ENCODE measurements around the gene ATP1B2.
"Not testable (repeated sequence)": the region's sequence is repeated elsewhere in the genome, so short reads cannot be mapped to it uniquely, and the experiment has no call there.

ATP1B2 gene

GRCh38 chr17:7634384-7634783 is 16.3 kb upstream of the ATP1B2 start:
- peak in 1 of 2 donors; percentile 8 for DNase-seq (ENCODE audit: low read depth in 2 of 2)

- DNase-seq (ENCODE audit: low read depth in 2 of 2) = no peak
These were observed 14.6 kb upstream of the ATP1B2 start for GRCh38 chr17:7636163-7636562.

DNA sequence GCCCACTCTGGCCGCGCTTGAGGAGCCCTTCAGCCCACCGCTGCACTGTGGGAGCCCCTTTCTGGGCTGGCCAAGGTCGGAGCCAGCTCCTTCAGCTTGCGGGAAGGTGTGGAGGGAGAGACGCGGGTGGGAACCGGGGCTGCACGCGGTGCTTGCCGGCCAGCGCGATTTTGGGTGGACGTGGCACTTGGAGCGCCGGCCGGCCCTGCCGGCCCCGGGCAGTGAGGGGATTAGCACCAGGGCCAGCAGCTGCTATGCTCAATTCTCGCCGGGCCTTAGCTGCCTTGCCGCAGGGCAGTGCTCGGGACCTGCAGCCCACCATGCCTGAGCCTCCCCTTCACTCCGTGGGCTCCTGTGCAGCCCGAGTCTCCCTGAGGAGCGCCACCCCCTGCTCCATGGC is 9.9 kb upstream of the ATP1B2 start:
- DNase-seq (ENCODE audit: low read depth in 2 of 2) = no peak

DNA sequence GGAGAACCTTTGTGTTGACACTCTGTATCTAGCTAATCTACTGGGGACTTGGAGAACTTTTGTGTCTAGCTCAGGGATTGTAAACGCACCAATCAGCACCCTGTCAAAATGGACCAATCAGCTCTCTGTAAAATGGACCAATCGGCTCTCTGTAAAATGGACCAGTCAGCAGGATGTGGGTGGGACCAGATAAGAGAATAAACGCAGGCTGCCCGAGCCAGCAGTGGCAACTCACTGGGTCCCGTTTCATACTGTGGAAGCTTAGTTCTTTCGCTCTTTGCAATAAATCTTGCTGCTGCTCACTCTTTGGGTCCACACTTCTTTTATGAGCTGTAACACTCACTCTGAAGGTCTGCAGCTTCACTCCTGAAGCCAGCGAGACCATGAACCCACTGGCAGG is 9.1 kb upstream of the ATP1B2 start:
- not testable (repeated sequence) for DNase-seq (ENCODE audit: low read depth in 2 of 2)

GRCh38 chr17:7644775-7645174 is 6.0 kb upstream of the ATP1B2 start:
- DNase-seq (ENCODE audit: low read depth in 2 of 2) = no peak

DNA sequence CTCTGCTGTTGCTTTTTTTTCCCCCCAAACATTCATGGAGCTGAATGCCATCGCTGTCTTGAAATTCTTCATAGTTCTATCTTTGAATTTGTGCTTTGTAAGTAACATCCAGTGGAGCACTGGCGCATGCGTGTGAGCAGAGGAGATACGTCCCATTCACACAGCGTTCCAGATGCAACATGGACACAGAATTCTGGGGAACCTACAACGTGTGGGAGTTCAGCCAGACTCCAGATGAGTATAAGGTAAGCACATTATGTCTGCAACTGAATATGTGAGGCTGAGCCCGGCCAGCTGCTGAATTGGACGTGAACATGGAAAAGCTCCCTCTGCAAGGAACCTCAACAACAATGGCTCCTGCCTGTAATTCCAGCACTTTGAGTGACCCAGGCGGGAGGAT is 4.3 kb upstream of the ATP1B2 start:
- DNase-seq (ENCODE audit: low read depth in 2 of 2) = no peak

DNA sequence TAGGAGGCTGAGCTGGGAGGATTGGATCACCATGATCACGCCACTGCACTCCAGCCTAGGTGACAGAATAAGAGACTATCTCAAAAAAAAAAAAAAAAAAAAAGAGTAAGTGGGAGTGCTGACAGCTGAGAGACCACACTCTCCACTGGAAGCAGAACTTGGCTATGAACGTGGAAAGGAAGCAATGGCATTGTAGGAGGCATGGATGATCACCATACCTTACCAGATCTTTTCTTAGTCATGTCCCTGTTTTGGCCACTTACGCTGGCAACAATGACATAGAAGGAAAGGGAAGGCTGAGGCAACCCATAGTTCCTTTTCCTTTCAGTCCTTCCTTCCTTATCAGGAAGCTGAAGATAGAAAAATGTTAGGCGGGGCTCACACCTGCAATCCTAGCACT is 3.7 kb upstream of the ATP1B2 start:
- no peak for DNase-seq (ENCODE audit: low read depth in 2 of 2)

- no peak for DNase-seq (ENCODE audit: low read depth in 2 of 2)
These were observed 455 bp downstream of the ATP1B2 start for GRCh38 chr17:7651097-7651664.

DNA sequence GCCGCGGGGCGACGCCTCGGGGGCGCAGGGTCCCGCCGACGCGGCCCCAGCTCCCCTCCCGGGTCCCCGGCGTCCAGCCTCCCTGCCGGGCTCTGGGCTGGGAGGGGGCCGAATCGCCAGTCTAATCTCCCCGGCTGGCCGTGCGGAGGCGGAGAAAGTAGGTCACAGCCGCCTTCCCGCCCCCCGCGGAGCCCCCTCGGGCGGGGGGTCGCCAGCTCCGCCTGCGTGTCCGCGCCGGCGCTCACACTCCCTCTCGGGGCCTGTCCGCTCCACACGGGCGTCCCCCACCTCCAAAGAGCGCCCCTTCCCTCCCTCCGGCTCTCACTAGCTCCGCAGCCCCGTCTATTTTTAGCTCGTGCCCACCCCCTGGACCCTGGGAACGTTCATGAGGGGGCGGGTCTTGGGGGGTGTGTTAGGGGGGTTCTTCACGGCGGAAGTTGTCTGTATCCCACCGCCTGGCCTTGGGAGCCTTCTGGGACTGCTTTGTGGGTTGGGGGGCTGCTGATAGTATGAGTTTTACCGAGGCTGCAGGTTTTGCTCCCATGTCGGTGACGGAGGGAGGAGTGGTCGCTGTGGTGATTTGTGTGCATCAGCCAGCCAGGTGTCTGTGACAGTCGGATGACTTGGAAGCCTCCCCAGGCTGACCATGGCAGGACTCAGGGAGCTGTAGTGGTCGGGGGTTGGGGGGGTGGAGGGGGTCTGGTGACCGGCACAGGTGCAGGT is 1.1 kb downstream of the ATP1B2 start:
- no peak for DNase-seq (ENCODE audit: low read depth in 2 of 2)

GRCh38 chr17:7652388-7653356 is 1.9 kb downstream of the ATP1B2 start:
- DNase-seq (ENCODE audit: low read depth in 2 of 2) = no peak

DNA sequence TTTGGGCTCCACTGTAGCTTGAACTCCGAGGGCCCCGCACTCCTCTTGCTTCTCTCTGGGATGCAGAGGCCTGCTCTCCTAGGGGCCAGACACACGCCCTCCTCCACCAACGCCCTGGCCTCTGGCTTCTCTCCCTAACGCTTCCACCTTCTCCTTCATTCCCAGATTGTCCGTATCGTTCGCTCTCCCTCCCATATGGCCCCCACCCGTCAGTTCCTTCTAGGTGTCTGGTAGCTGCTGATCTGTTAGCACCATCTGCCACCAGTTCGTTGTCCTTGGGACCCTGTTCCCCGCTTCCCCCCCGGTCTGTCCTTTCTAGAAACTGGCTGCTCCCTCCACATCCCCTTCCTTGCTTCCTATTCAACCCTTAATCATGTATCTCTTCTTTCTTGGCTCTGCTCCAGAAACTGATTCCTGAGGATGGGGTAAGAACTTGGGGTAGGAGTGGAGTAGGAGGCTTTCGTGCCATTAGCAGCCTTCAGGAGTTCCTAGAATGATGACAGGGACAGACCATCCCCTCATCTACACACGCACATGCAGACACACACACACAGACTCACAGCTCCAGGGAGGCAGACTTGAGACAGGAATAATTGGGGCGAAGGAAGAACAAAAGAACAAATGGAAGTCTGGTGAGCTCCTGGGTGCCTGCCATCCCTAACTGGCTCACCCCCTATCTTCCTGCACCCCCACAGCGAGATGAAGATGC is 4.3 kb downstream of the ATP1B2 start:
- no peak for DNase-seq (ENCODE audit: low read depth in 2 of 2)

GRCh38 chr17:7655541-7655840 is 4.8 kb downstream of the ATP1B2 start:
- no peak for DNase-seq (ENCODE audit: low read depth in 2 of 2)

- no peak for DNase-seq (ENCODE audit: low read depth in 2 of 2)
These were observed 6.4 kb downstream of the ATP1B2 start for GRCh38 chr17:7656958-7657609.

DNA sequence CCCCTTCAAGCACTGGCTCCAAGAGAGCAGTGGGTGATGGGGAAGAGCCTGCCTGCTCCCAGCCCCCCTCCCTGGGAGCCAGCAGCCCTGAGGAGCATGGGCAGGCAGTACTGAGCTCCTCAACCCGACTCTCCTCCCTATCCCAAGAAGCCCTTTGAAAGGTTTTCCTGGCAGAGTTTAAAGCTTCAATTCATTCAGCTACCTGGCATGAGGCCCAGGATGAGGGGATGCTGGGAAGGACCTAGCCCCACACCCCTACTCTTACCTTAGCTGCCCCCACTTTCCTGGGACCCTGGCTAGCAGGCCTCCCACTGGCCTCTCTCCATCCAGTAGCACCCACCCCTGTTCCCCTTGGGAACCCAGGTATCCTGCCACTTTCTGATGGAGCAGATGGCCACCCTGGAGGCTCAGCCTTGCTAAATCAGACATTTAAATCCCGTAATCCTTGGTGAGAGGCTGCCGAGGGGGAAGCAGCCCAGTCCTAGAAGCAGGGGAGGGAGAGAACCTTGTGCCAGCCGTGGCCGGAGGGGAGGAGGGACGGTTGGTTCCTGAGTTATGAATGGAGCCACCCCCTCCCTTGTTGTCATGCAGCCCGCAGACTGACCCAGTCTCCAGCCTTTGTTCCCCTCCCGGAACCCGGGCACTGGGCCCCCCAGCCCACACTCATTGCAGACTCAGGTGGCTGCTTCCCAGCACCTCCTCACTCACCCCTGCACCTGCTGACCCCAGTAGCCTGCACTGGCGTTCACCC is 17.1 kb downstream of the ATP1B2 start:
- no peak for DNase-seq (ENCODE audit: low read depth in 2 of 2)

DNA sequence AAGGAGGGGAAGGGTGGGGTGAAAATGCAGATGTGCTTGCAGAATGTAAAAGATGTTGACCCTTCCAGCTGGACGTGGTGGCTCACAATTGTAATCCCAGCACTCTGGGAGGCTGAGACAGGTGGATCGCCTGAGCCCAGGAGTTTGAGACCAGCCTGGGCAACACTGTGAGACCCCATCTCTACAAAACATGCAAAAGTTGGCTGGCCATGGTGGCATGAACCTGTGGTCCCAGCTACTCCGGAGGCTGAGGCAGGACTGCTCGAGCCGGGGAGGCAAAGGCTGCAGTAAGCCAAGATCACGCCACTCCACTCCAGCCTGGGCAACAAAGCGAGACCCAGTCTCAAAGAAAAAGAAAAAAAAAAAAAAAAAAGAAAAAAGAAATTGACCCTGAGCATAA is 17.8 kb downstream of the ATP1B2 start:
- DNase-seq (ENCODE audit: low read depth in 2 of 2) = no peak

GRCh38 chr17:7673239-7673638 is 22.5 kb downstream of the ATP1B2 start:
- peak in 1 of 2 donors; percentile 48 for DNase-seq (ENCODE audit: low read depth in 2 of 2)

DNA sequence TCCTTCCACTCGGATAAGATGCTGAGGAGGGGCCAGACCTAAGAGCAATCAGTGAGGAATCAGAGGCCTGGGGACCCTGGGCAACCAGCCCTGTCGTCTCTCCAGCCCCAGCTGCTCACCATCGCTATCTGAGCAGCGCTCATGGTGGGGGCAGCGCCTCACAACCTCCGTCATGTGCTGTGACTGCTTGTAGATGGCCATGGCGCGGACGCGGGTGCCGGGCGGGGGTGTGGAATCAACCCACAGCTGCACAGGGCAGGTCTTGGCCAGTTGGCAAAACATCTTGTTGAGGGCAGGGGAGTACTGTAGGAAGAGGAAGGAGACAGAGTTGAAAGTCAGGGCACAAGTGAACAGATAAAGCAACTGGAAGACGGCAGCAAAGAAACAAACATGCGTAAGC is 24.2 kb downstream of the ATP1B2 start:
- DNase-seq (ENCODE audit: low read depth in 2 of 2) = no peak

DNA sequence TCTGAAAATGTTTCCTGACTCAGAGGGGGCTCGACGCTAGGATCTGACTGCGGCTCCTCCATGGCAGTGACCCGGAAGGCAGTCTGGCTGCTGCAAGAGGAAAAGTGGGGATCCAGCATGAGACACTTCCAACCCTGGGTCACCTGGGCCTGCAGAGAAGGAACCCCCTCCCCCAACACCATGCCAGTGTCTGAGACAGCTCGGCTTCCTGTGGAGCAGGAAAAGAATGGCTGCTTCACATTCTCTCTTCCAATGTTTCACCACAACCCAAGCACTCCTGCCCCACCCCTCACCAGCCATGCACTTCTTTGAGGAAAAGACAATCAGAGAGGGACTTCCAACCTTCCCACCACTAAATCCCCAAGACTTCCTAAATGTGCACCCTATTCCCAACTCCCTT is 25.8 kb downstream of the ATP1B2 start:
- no peak for DNase-seq (ENCODE audit: low read depth in 2 of 2)

GRCh38 chr17:7677388-7678067 is 26.8 kb downstream of the ATP1B2 start:
- no peak for DNase-seq (ENCODE audit: low read depth in 2 of 2)

GRCh38 chr17:7684851-7685532 is 34.3 kb downstream of the ATP1B2 start:
- no peak for DNase-seq (ENCODE audit: low read depth in 2 of 2)

Measured in stimulated activated CD8-positive, alpha-beta memory T cell treated with anti-CD3 and anti-CD28 coated beads, Interleukin-2, amount 100 ng/mL, for 48 hours (primary cell).